Stimulated activated naive CD4-positive, alpha-beta T cell treated with Interleukin-2 at 50 U/mL for 16 hours (primary cell): ENCODE measurements around the gene PHF5A.
"Not testable (repeated sequence)": the region's sequence is repeated elsewhere in the genome, so short reads cannot be mapped to it uniquely, and the experiment has no call there.

ENCODE experiments used
- DNase-seq: peaks from one replicate; lab custom pipeline; 2025; lab: John Stamatoyannopoulos, UW

PHF5A gene

GRCh38 chr22:41447435-41448188, 20.9 kb downstream of the PHF5A start:
- DNase-seq, result peak; percentile 50

GRCh38 chr22:41446639-41447434, 21.7 kb downstream of the PHF5A start, which contains the start of gene TOB2:
TSS of gene TOB2 (minus strand) at chr22:41446801. CDS start at chr22:41437345, 9,456 bp downstream.
- peak; percentile 92 for DNase-seq

- DNase-seq, result no peak
Measured at GRCh38 chr22:41446057-41446501, 22.4 kb downstream of the PHF5A start.

GRCh38 chr22:41445129-41446056, 23.1 kb downstream of the PHF5A start:
- DNase-seq, result peak; percentile 15

- peak; percentile 88 for DNase-seq
Measured at GRCh38 chr22:41444360-41445128, 23.9 kb downstream of the PHF5A start.

- no peak for DNase-seq
Measured at GRCh38 chr22:41442240-41442792, 26.2 kb downstream of the PHF5A start.

GRCh38 chr22:41440511-41440910, 28.0 kb downstream of the PHF5A start:
- not testable (repeated sequence) for DNase-seq

- DNase-seq, result no peak
Measured at GRCh38 chr22:41437198-41437597, 31.3 kb downstream of the PHF5A start.

- DNase-seq, result no peak
Measured at GRCh38 chr22:41436322-41437113, 32.0 kb downstream of the PHF5A start.

- DNase-seq, result no peak
Measured at GRCh38 chr22:41435560-41435959, 32.9 kb downstream of the PHF5A start.

- DNase-seq, result not testable (repeated sequence)
Measured at GRCh38 chr22:41434361-41435003, 34.0 kb downstream of the PHF5A start.

- not testable (repeated sequence) for DNase-seq
Measured at GRCh38 chr22:41433480-41433879, 35.0 kb downstream of the PHF5A start.

GRCh38 chr22:41431656-41432055, 36.8 kb downstream of the PHF5A start:
- no peak for DNase-seq

GRCh38 chr22:41429951-41430332, 38.5 kb downstream of the PHF5A start:
- no peak for DNase-seq

- no peak for DNase-seq
Measured at GRCh38 chr22:41429232-41429950, 39.1 kb downstream of the PHF5A start.

- peak; percentile 35 for DNase-seq
Measured at GRCh38 chr22:41425660-41426365, 42.7 kb downstream of the PHF5A start.

- DNase-seq, result no peak
Measured at GRCh38 chr22:41418717-41419116, 49.8 kb downstream of the PHF5A start.
